Sigmoid colon (tissue), 4 donors: ENCODE measurements around the gene PSMA6.

Experiments
- CTCF ChIP-seq, 4 experiments: fragments of 450-650 bp in 3 of 4; fragments of 200-600 bp in 1 of 4; IDR thresholded peaks; one replicate each; pipeline ENCODE4 v1.5.1; 2016 to 2019; ENCODE audit warnings: antibody characterized with exemption in 4 of 4, mild to moderate bottlenecking in 3 of 4, moderate library complexity in 2 of 4
- EP300 ChIP-seq, 4 donors: sonication (generic); formaldehyde crosslinking; IDR thresholded peaks; one replicate each; pipeline ENCODE4 v1.6.1; 2017; ENCODE audit warnings: antibody characterized with exemption in 4 of 4
- POLR2A ChIP-seq, 2 donors: fragments of 450-650 bp; IDR thresholded peaks; one replicate each; pipeline ENCODE4 v1.6.1; 2016; ENCODE audit warnings: antibody characterized with exemption in 2 of 2, mild to moderate bottlenecking in 2 of 2, moderate library complexity in 2 of 2
- POLR2AphosphoS5 ChIP-seq, 4 donors: sonication (generic); formaldehyde crosslinking; IDR thresholded peaks; one replicate each; pipeline ENCODE4 v1.6.1; 2017; ENCODE audit warnings: antibody characterized with exemption in 4 of 4

- TF ChIP-seq EP300 (IDR thresholded peaks at IDR 0.05): no peak
- no peak for TF ChIP-seq POLR2A (IDR thresholded peaks at IDR 0.05)
- TF ChIP-seq CTCF (IDR thresholded peaks at IDR 0.05): no peak
- TF ChIP-seq POLR2AphosphoS5 (IDR thresholded peaks at IDR 0.05): no peak
Measured at GRCh38 chr14:35295845-35296161, 3.6 kb downstream of the PSMA6 start.
